Thoracic aorta (tissue), 2 donors: ENCODE measurements around the gene ARID3B. TPM values are rescaled to one million over a fixed set of nuclear protein-coding genes. Genes with fewer than 3 reads are reported as not detected.

Experiments used
- ATAC-seq: fragments of 150-250 bp; one replicate; pipeline ENCODE4 v1.8.0; 2017; ENCODE audit warnings: low read depth; ENCODE audit not compliant: insufficient number of reproducible peaks, low FRiP score
- DNase-seq: peaks from one replicate; pipeline ENCODE4 v3.0.0-alpha.2; 2020; ENCODE audit warnings: low spot score
- H3K27ac ChIP-seq, 2 donors: fragments of 200-600 bp; sonication (generic); 1 replicate in 1 of 2; 2 replicates in 1 of 2; pipeline ENCODE4 v1.5.1; 2016; ENCODE audit warnings: mild to moderate bottlenecking in 2 of 2, moderate library complexity in 2 of 2
- H3K27me3 ChIP-seq: fragments of 200-600 bp; sonication (generic); replicated peaks from 2 replicates; pipeline ENCODE4 v1.6.0; 2016; ENCODE audit warnings: mild to moderate bottlenecking; ENCODE audit not compliant: insufficient read depth
- H3K36me3 ChIP-seq: fragments of 200-600 bp; sonication (generic); one replicate; pipeline ENCODE4 v1.5.1; 2016
- H3K4me1 ChIP-seq, 2 donors: fragments of 200-600 bp; sonication (generic); 1 replicate in 1 of 2; 2 replicates in 1 of 2; pipeline versions ENCODE4 v1.5.1 to v1.6.0; 2016; ENCODE audit warnings: low read depth in 2 of 2, mild to moderate bottlenecking in 1 of 2; ENCODE audit not compliant: control insufficient read depth in 1 of 2
- H3K4me3 ChIP-seq: fragments of 200-600 bp; sonication (generic); 2 replicates; pipeline ENCODE4 v1.5.1; 2016; ENCODE audit warnings: mild to moderate bottlenecking
- H3K9me3 ChIP-seq: fragments of 200-600 bp; sonication (generic); 2 replicates; pipeline ENCODE4 v1.5.1; 2016
- CTCF ChIP-seq: fragments of 200-600 bp; sonication (generic); IDR thresholded peaks from one replicate; pipeline ENCODE4 v1.5.1; 2019; ENCODE audit warnings: antibody characterized with exemption
- total RNA-seq, 2 donors: library from RNA; depleted of rRNA; stranded (reverse); fragments of >200 nt; gene quantifications; one replicate each; pipeline versions ENCODE4 v1.1.0 to v1.2.3, GENCODE V29; 2016

Gene ARID3B
- total RNA-seq, 2 donors from 2014 or later = 8.9 to 15.0 TPM

- Histone ChIP-seq H3K36me3 (peaks cover 8% of the 10 kb centered on the region), H3K4me3 (no peak overlapping the region), H3K27ac (no peak overlapping the region), H3K4me1 (peaks cover 9% of the 10 kb centered on the region in 2 donors), H3K9me3 (no peaks in the 10 kb centered on the region), H3K27me3 (no peaks in the 10 kb centered on the region)
- TF ChIP-seq CTCF = no peak
- DNase-seq (no peak), ATAC-seq (no peak)
Measured at GRCh38 chr15:74552773-74553441, 11.9 kb downstream of the ARID3B start.

DNA sequence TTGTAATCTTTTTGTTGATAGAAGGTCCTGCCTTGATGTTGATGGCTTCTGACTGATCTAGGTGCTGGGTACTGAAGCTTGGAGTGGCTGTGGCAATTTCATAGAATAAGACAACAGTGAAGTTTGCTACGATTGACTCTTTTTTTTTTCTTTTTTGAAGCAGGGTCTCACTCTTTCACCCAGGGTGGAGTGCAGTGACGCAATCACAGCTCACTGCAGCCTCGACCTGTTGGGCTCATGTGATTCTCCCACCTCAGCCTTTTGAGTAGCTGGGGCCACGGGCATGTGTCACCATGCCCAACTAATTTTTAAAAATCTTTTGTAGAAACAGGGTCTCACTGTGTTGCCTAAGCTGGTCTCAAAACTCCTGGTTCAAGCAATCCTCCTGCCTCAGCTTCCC lies 14.2 kb downstream of the ARID3B start:
- Histone ChIP-seq H3K36me3 (peaks cover 6% of the 10 kb centered on the region), H3K27ac (no peak overlapping the region), H3K4me1 (no peaks in the 10 kb centered on the region), H3K9me3 (no peaks in the 10 kb centered on the region), H3K4me3 (no peak overlapping the region), H3K27me3 (no peaks in the 10 kb centered on the region)
- ATAC-seq (no peak), DNase-seq (no peak)
- TF ChIP-seq CTCF = no peak

DNA sequence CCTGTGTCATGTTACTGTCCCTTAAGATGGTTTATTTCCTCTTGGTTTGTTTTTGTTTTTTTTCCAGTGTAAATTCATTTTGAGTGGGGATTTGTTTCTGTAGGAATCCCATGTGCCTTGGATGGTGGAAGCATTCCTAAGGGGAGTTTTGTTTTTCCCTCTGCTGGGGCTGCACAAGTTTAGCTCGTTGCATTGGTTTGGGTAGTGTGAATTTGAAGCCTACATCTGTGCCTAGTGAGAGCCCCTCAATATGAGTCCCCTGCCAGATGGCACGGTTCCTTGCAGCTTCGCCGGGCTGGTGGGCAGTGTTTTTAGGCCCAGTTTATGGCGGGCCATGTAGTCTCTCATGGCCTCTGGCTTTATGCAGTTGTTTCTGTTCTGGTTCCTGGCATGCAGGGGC lies 17.7 kb downstream of the ARID3B start:
- DNase-seq = no peak

GRCh38 chr15:74563442-74563841 lies 22.4 kb downstream of the ARID3B start:
- no peak for TF ChIP-seq CTCF
- Histone ChIP-seq H3K27ac (no peak overlapping the region), H3K9me3 (no peaks in the 10 kb centered on the region)

More for the DNA sequence above, 17.7 kb downstream of the ARID3B start:
- no peaks in the 10 kb centered on the region for H3K36me3 ChIP-seq
- ATAC-seq = no peak
- H3K4me3 ChIP-seq = no peak overlapping the region
- H3K4me1 ChIP-seq = no peaks in the 10 kb centered on the region
- H3K9me3 ChIP-seq = no peaks in the 10 kb centered on the region
- no peak overlapping the region for H3K27ac ChIP-seq
- TF ChIP-seq CTCF = no peak
- no peaks in the 10 kb centered on the region for H3K27me3 ChIP-seq

GRCh38 chr15:74564182-74564581 lies 23.2 kb downstream of the ARID3B start:
- Histone ChIP-seq H3K27me3 (no peaks in the 10 kb centered on the region), H3K27ac (no peak overlapping the region), H3K9me3 (no peaks in the 10 kb centered on the region), H3K36me3 (no peaks in the 10 kb centered on the region), H3K4me3 (no peak overlapping the region), H3K4me1 (peaks cover 0 to 7% of the 10 kb centered on the region in 2 donors)
- ATAC-seq (no peak), DNase-seq (no peak)
- no peak for TF ChIP-seq CTCF

More at GRCh38 chr15:74563442-74563841, 22.4 kb downstream of the ARID3B start:
- no peaks in the 10 kb centered on the region for H3K27me3 ChIP-seq
- ATAC-seq = no peak
- H3K4me1 ChIP-seq = no peaks in the 10 kb centered on the region
- no peak overlapping the region for H3K4me3 ChIP-seq
- H3K36me3 ChIP-seq = no peaks in the 10 kb centered on the region
- no peak for DNase-seq
